NCI-H2107 treated with DMSO at 0.1 percent for 48 hours (cell line): Measurements from ENCODE around the gene PKD1L1.

Experiments
- DNase-seq: peaks from one replicate; lab custom pipeline; 2025; ENCODE audit not compliant: unreplicated experiment; lab: John Stamatoyannopoulos, UW

PKD1L1 gene

DNA sequence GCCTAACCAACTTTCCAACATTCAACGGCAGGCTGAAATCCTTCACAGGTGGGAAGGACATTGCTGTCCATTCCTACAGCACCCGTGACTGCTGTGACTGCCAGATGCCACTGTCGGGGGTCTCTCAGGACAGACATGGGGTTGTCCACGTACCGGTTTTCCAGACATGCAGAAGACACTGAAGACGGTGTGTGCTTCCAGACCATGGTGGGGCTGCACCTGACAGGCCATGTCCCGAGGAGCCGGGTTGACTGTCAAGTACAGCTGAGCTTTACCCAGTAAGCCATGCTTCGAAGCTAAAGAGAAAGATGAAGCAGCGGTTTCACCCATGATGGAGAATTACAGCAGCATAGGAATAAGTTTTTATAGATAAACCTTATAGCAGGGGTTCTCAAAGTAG lies 70.9 kb downstream of the PKD1L1 start:
- no peak for DNase-seq

DNA sequence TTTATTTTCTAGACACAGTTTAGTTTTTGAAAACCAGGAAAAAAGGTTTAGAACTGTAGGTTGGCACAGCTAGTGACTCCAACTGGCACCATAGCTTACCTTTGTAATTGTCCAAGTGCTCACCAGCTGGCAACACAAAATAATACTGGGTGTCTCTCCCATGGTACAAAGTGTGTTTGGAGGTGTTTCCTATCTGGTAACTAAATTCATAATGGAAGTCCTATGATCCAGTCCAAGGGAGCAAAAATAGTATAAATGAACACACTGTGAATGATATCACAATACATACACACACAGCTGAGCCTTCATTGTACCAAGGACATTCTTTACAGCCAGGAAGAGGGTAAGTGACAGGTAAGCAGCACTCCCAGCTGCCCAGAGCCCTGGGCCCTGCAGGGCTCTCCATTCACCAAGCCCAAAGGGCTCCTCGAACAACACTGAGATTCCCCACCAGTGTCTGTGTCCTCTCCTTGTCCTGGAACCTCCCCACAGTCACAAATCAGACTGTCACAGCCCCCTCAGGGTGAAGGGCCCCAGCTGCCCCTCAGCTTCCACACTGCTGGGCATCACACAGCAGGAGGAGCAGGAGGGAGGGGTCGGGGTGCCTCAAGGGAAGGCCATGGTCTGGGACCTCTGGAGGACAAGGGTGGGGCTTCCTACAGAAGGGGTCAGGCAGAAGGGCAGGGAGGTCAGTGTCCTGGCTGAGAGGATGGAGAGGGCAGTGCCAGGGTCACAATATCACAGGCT lies 72.1 kb downstream of the PKD1L1 start:
- DNase-seq: no peak

DNA sequence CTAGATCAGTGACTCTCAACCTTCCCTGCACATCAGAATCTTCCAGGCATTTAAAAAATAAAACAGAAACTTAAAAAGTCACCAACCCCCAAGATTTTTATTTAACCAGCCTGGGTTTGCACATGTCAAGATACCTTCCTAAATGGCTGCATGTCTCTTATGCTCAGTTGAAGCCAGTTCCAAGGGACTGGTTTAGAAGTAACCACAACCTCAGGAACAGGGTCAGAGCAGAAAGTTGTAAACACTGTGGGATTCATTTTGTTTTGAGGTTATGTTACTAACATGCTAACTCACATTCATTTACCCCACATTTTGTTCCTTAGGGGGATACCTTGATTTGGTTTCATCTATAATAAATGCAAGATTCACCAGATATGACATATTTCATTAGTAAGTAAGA lies 72.9 kb downstream of the PKD1L1 start:
- DNase-seq: no peak

DNA sequence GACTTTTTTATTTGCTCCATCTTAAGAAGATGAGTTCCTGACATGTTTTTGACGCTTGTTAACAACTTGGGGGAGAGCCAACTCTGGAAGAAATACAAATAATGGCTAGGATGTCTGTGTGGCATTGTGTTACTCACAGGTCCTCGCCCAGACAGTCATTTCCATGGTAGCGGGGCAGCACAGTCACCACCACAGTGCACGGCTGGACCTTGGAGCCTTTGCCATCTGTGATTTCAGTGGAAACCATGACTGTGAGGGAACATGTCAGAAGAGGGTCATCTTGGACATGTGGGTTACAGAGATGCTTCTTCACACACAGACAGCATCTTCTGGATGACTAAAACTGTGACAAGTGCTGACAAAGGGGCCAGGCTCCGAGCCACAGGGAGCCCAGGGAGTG lies 74.5 kb downstream of the PKD1L1 start:
- DNase-seq: no peak

DNA sequence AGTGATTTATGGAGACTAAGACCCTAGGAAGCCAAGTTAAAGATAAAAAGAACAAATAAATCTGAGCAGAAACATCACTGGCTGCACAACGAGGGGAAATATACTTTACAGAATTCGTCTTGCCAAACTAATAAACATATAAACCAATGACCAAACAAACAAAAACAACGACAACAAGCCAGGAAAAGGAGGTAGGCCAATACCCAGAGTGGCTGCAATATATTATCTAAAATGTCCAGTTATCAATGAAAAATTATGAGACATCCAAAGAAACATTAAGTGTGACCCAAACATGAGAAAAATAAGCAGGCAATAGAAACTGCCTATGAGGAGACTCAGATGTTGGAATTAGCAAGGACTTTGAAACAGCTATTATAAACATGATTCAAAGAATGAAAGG lies 81.0 kb downstream of the PKD1L1 start:
- no peak for DNase-seq

DNA sequence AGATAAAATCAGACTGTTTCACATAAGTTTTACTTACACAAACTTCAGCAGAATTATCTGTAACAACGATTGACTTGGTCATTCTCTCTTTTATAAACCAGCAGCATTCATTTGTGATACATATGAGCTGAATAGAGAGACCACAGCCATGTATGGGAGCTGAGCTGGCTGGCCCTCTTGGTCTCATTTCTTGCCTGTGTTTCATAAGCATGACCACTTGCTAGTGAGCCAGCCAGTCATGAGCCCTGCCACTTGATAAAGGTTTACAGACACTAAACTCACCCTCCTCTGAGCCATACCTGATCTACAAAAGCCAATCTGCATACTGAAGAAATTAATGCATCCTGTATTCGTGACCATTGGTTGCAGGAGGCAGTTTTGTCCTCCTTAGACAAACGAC lies 82.1 kb downstream of the PKD1L1 start:
- DNase-seq: no peak

DNA sequence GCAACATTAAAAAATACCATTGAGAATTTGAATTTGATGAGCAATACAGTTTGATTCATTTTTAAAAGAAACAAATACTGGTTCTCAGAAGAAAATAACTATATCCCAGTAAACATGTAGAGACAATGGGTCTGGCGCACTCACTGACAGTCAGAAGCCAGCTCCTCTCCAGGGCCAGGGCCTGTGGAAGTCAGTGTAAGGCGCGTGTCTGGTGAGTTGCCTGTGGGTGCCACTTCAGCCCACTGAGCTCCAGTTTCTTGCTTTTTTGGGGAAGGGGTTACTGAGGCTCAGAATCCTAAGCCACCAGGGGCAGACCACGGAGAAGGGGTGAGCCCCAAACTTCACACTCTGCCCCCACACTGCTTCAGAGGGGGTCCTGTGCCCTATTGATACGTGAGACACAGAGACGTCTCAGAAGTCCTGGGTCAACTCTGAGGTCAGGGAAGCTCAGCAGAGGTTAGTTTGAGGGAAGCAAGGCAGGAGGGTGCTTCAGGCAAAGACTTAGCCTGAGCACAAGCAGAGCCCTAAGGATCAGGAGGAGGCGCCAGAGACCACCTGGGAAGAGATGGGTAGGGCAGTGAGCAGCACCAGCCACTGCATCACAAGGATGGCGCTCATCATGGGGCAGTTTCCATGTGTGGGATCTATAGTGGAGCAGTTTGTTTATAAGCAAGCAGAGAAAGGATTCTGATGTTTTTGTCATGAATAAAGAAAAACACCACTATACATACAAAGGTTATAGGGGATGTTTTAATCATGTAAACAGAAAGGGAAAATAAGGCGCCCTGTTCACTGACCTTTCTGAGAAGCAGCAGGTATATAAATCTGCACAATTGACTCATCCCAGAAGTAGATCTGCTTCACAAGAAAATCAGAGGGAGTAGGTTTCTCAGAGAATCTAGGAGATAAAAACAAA lies 95.7 kb downstream of the PKD1L1 start:
- no peak for DNase-seq

DNA sequence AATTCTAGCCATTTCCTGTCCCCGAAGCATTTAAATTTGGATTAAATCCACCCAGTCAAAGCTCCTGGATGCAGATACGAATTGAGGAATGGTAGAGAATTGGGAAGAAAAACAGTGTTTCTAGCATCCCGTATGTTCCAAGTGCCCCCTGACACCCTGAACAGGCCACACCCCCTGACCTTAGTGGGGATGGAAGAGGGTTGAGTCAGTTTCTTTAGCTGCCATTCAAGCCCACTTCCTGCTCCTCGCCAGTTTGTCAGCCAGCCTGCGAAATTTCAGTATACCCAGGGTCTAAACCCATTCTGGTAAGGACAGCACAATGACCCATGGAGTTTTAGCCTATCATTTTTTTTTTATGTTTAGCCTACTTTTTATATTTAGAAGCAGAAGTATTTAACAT lies 101.1 kb downstream of the PKD1L1 start:
- DNase-seq: no peak

DNA sequence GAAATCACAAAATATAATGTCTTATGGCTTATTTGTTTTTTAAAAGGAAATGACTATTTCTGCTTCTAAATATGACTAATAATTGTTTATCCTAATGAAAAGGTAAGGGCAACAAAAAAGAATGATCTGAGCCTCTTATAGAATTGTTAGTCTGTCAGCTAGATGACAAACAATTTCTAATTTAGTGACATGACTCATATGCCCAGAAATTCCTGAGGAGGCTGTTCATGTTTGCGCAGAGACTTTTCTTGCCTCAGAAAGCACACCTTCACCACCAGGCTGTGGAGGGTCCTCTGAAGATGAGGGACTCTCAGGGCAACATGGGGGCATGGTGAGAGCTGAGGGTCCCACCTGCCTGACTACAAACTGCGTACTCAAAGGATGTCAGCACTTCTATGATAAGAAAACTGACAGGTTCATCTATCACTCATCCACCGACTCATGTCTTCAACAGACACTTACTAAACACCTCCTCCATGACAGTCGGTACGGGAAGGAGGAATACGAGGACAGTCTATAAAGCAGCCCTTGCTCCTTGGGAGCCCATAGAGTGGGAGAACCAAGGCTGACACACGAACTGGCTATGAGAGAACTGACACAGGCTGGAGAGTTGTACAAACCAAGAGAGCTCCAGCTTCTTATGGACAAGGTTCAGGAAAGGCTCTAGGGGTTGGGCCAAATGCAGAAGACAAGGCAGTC lies 102.0 kb downstream of the PKD1L1 start:
- DNase-seq: no peak

DNA sequence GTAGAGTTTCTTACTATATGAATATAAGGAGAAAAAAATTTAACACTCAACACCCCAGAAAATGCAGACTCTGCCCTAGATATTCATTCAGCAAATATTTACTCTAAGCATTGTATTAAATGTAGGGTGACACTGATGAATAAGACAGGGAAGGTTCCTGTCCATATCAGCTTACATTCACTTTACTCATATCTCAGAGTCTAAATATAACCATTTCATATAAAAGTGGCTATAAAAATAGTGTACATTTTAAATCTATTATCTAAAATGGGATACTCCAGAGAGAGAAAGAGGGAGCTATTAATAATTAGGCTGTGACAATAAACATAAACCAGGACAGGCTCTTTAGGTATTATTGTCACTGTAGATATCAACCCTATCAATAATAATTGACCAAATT lies 104.0 kb downstream of the PKD1L1 start:
- no peak for DNase-seq

DNA sequence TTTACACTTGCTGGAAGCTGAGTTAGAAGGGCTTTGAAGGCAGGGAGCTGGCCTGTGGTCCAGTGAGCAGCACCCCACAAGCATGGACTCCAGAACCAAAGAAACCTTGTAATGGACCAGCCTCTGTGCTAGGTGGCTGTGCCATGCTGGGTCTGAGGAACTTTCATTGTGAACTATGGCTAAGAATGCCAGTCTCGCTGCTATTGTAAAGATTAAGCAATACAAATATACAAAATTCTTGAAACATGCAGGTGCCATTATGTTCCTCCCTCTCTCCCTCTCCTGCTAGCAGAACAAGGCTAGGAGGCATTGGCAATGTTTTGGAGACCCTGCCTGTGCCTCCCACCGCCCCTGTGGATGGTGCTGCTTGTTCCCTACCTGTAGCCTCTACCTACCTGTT lies 105.0 kb downstream of the PKD1L1 start:
- DNase-seq: no peak

DNA sequence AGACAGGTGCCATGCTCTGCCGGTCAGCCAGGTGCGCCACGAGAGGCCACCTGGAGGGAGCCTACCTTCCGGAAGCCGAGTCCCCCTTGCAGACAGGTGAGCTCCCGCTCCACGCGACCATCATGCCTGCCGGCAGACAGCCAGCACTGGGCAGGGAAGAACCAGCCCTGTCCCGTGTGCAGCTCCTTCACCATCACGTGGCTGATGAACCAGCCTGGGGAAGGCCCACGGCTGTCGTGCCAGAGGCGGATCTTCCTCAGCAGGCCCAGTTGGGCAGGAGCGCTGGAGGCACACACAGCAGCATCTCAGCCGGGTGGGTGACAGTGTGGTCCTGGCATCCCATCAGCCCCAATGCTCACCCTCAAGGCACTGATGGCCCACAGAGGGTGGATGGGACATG lies 108.9 kb downstream of the PKD1L1 start:
- DNase-seq: no peak

DNA sequence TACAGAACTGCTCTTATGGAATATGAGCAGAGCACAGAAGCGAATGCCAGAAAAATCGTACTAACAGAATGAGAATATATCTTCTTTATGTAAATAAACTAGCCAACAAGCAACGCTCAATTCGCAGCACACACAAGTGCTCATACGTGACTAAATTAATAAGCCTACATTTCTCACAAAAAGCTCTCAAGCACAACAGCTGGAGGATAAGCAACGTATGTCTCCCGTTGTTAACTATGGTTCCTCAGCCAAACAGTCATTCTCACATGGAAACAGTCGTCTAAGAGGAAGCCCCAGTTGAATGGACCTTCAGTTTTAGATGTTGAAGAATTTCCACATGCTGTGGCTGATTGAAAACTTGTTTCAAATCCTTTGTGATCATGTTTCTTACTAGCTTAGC lies 110.4 kb downstream of the PKD1L1 start:
- no peak for DNase-seq

DNA sequence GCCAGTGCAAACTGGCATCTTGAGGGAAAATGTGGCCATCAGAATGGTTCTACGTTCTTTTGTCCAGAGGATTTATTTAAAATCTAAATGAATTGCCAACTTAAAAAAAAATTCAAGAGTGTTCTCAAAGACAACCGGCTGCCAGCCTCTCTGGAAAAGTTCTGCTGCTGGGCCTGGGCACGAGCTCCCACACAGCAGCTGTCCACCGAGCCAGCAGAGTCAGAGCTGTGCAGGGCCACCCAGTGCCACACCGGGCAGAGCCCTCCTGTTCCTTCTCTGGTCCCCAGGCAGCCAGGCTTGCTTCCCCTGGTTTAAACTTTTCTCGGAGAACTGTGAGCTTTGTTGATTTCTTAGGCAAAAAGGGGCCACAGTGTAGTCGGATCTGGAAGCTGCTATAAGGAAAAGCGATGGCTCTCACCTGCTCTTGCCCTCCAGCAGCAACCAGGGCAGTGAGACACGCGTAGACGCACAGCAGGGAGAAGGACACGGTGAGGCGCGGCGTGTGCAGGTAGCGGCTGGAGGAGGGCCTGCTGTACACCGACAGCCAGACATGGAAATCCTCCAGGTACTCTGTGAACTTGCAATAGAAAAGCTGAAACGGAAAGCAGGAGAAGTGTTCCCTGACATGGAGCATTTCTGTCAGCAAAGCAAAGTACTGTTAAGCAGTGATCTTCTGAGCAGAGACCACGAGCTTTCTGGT lies 111.6 kb downstream of the PKD1L1 start:
- DNase-seq: no peak

DNA sequence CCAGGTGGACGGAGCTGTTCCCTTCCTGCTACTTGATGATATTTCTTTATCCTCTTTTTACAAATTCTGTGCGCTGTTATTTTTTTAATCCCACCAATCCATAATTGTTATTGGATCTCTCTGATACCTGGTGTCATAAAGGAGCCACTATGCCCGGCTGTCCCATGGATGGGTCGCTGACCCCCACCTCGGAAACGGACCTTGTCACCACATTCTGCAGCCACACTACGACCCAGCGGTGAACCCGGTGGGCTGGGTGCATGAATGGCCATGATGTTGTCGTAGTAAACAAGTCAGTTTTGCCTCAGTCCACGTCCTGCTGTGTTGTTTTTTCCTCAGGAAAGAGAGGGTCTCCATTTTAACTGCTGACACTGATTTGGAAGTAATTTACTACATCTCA lies 112.2 kb downstream of the PKD1L1 start:
- no peak for DNase-seq

DNA sequence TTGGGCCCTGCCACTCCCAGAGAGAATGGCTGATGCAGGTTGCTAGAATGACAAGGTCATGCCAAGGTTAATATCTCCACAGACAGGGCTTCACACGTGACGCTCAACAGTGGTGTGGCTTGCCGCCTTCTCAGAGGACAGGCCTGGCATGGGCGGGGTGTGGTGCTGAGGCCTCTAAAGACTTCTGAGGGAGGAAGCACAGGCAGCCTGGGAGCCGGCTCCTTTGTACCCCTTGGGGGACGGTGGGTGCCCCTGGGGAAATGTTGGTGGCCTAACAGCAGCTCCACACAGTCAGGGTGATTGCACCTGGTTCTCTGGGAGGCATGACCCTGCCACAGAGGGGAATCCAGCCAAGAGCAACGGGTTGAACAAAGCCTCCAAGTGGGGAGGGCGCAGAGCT lies 115.1 kb downstream of the PKD1L1 start:
- DNase-seq: no peak

DNA sequence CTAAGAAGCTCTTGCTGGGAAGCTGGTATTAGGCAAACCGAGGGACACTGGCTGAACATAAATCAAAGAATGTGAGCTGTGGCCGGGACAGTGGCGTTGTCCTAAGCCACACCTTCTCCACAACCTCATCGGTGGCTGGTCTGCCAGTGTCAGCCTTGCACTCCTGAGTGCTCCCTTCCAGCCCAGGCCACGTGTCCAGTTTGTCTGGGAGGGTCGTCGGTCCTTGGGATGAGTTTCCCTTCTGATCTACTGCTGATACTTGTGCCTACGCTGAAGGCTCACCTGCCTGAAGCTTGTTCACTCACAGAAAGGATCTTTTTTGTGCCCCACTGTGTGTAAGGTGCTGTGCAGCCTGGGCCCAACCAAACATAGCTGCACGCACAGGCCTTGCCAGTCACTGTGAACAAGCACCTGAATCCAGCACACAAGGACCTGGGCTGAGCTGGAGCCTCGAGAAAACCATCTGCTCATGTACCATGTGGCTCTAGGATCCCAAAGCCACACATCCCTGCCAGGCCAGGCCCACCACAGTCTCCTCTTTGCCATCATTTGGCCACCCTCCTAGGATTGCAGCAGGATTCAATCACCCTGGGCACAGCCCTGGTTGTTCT lies 116.1 kb downstream of the PKD1L1 start:
- no peak for DNase-seq

DNA sequence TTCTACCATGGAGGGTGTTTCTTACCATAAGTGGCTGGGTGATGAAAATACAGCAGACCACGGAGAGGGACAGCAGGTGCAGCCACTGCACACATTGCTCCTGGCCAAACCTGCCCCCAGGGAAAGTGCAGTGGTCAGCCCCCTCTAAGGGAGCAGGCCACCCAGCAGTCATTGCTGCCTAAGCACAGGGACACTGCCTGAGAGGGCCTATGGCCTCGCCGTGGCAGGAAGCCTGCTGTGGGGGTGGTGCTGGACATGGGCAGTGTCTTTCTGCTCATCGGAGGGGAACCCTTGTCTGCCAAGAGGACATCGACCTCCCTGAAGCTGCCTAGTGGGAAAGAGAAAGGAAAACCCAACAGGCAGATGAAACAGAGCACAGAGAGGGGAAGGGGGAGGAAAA lies 118.3 kb downstream of the PKD1L1 start:
- DNase-seq: no peak

DNA sequence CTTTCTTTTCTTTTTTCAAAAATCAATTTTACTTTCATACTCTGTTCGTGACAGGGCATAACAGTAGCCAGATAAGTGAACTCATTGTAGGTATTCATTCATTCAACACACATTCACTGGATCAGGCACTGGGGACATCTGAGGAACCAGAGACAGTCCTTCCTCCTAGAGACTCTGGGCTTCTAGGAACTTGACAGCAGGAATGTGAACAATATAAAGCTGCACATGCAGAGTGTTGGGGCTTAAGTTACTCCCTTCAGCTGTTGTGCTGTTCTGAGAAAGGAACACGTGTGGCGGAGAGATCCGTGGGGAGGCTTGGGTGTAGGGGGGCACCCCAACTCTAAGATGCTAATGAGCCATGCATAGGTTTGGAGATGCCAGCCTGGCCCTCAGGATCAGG lies 120.4 kb downstream of the PKD1L1 start:
- no peak for DNase-seq

DNA sequence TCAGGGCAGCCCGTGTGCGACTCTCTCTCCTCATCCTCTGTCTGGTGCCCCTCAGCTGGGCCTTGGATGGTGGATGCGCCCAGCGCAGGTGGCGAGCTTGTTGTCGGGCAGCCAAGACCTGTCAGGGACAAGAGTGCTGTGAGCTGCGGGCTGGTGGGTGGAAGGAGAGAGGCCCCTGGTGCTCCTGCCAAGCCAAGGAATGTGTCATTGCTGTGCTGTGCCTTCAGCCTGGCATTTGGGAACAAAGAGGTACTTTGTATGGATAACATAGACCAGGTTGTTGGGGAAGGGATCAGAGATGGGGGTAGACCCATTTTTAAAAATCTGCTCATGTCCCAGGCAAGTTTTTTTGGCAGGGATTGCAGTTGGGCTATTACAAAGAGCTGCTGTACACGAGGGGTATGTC lies 120.9 kb downstream of the PKD1L1 start:
- DNase-seq: no peak

DNA sequence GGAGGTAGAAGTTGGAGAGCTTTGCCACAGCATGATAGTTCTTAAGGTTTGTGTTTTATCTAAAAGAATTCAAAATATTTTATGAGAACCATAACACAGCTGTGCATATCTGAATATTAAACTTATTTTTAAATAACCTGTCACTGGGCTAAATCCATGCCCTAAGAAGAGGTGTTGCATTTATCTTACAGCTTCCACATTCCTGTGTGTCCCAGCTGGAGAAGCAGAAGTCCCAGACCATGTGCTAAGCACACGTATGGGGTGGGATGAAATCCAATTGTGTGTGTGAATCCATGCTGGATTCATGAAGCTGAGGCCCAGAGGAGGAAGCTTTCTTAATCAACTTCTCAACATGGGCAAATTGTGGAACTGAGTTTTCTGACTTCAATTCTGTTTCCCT lies 121.5 kb downstream of the PKD1L1 start:
- no peak for DNase-seq
